Stimulated activated CD4-positive, alpha-beta T cell treated with anti-CD3 and anti-CD28 coated beads, Interleukin-15, amount 100 ng/mL, for 1 hour (primary cell): Measurements from ENCODE around the gene EXOSC7.
"Not testable (repeated sequence)": the region's sequence is repeated elsewhere in the genome, so short reads cannot be mapped to it uniquely, and the experiment has no call there.

Source experiments
- DNase-seq, 2 donors: peaks; one replicate each; pipeline ENCODE4 v3.0.0-alpha.2; 2020; ENCODE audit warnings: low read depth in 1 of 2, low spot score in 1 of 2

EXOSC7 gene

GRCh38 chr3:44962621-44963393 is 13.2 kb upstream of the EXOSC7 start:
- DNase-seq: no peak

GRCh38 chr3:44963571-44964325 is 12.3 kb upstream of the EXOSC7 start:
- DNase-seq: no peak

GRCh38 chr3:44965165-44965564 is 10.9 kb upstream of the EXOSC7 start:
- no peak for DNase-seq

GRCh38 chr3:44966795-44967278 is 9.2 kb upstream of the EXOSC7 start:
- no peak for DNase-seq

GRCh38 chr3:44968447-44968858 is 7.6 kb upstream of the EXOSC7 start:
- no peak for DNase-seq

GRCh38 chr3:44969154-44969827 is 6.8 kb upstream of the EXOSC7 start:
- no peak for DNase-seq

GRCh38 chr3:44969828-44970179 is 6.2 kb upstream of the EXOSC7 start:
- no peak for DNase-seq

- DNase-seq: no peak
These were observed 5.0 kb upstream of the EXOSC7 start for GRCh38 chr3:44970926-44971490.

GRCh38 chr3:44974416-44974815 is 1.6 kb upstream of the EXOSC7 start:
- no peak for DNase-seq

- no peak for DNase-seq
These were observed 5.2 kb downstream of the EXOSC7 start for GRCh38 chr3:44981220-44981619.

- DNase-seq: no peak
These were observed 5.7 kb downstream of the EXOSC7 start for GRCh38 chr3:44981751-44982150.

- DNase-seq: no peak
These were observed 6.8 kb downstream of the EXOSC7 start for GRCh38 chr3:44982817-44983216.

- no peak for DNase-seq
These were observed 7.5 kb downstream of the EXOSC7 start for GRCh38 chr3:44983484-44983941.

- no peak for DNase-seq
These were observed 8.3 kb downstream of the EXOSC7 start for GRCh38 chr3:44984335-44984734.

- not testable (repeated sequence) for DNase-seq
These were observed 10.3 kb downstream of the EXOSC7 start for GRCh38 chr3:44986330-44986729.

GRCh38 chr3:44987332-44987731 is 11.3 kb downstream of the EXOSC7 start:
- DNase-seq: no peak

GRCh38 chr3:44988073-44988472 is 12.0 kb downstream of the EXOSC7 start:
- no peak for DNase-seq

GRCh38 chr3:44989141-44989540 is 13.1 kb downstream of the EXOSC7 start:
- DNase-seq: no peak

GRCh38 chr3:44989636-44990373 is 13.8 kb downstream of the EXOSC7 start:
- no peak for DNase-seq

GRCh38 chr3:44991326-44991725 is 15.3 kb downstream of the EXOSC7 start:
- DNase-seq: no peak
